OCI-LY1 (cell line): ENCODE data around the gene TUBG2.

Experiments
- EZH2 ChIP-seq: fragments of 200-600 bp; sonication (generic), shearing (Covaris generic); IDR thresholded peaks from 2 replicates; pipeline ENCODE4 v1.8.0; 2017; ENCODE audit warnings: borderline replicate concordance, mixed run types, mild to moderate bottlenecking, antibody characterized with exemption, low read length, moderate library complexity, mixed read lengths
- TF ChIP-seq, protein P1 (sequence below): fragments of 200-600 bp; sonication (generic), shearing (Covaris generic); IDR thresholded peaks from 2 replicates; pipeline ENCODE4 v1.5.1; 2017; ENCODE audit warnings: mild to moderate bottlenecking, antibody characterized with exemption, low read length, moderate library complexity, mixed read lengths

DNA sequence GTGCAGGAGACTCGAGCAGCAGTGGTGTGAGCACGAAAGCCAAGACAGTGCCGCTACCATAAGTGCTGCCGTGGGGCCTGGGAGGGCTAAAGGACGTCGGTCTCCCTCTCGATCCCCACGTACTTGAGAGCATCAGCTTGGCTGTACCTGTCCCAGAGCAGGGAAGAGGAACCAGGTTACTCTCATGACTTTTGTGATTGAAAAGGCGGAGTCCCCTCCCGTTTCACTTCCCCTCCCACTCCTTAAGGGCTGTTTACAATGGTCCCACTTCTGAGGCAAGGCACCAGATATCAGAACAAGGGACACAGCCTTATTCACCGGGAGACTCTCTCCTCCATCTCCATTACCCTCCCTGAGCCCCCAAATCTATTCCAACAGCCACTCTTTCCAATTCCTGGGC is 43.4 kb downstream of the TUBG2 start:
- TF ChIP-seq, protein P1, sequence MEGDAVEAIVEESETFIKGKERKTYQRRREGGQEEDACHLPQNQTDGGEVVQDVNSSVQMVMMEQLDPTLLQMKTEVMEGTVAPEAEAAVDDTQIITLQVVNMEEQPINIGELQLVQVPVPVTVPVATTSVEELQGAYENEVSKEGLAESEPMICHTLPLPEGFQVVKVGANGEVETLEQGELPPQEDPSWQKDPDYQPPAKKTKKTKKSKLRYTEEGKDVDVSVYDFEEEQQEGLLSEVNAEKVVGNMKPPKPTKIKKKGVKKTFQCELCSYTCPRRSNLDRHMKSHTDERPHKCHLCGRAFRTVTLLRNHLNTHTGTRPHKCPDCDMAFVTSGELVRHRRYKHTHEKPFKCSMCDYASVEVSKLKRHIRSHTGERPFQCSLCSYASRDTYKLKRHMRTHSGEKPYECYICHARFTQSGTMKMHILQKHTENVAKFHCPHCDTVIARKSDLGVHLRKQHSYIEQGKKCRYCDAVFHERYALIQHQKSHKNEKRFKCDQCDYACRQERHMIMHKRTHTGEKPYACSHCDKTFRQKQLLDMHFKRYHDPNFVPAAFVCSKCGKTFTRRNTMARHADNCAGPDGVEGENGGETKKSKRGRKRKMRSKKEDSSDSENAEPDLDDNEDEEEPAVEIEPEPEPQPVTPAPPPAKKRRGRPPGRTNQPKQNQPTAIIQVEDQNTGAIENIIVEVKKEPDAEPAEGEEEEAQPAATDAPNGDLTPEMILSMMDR, result no peak
- TF ChIP-seq EZH2, result no peak
